Activated B cell treated with CpG ODN at 0.5 μM for 24 hours (primary cell): Measurements from ENCODE around the gene NAGLU. TPM values are rescaled to one million over a fixed set of nuclear protein-coding genes. Genes with fewer than 3 reads are reported as not detected.

Source experiments
- ATAC-seq: fragments of 200-7000 bp; cut with Tn5 transposase; one replicate; pipeline ENCODE4 v1.10.0; 2021; ENCODE audit warnings: low read depth, mild to moderate bottlenecking, moderate library complexity
- CTCF ChIA-PET: fragments of 350-600 bp; sonication (Branson Sonifier 250); formaldehyde crosslinking; loops from one replicate; lab custom pipeline; 2021; ENCODE audit warnings: antibody characterized with exemption; lab: Charles Lee
- POLR2A ChIA-PET: fragments of 350-600 bp; sonication (Branson Sonifier 250); formaldehyde crosslinking; loops from one replicate; lab custom pipeline; 2021; ENCODE audit warnings: antibody characterized with exemption; lab: Charles Lee
- DNase-seq: peaks from one replicate; pipeline ENCODE4 v3.0.0; 2022
- H3K27ac Mint-ChIP-seq: one replicate; pipeline ENCODE4 v1.8.0; 2020; ENCODE audit warnings: mixed read lengths
- H3K27me3 Mint-ChIP-seq: one replicate; pipeline ENCODE4 v1.8.0; 2021; ENCODE audit warnings: mixed read lengths
- H3K36me3 Mint-ChIP-seq: one replicate; pipeline ENCODE4 v1.8.0; 2021; ENCODE audit warnings: low read depth, mixed read lengths
- H3K4me1 Mint-ChIP-seq: one replicate; pipeline ENCODE4 v1.8.0; 2021; ENCODE audit warnings: mixed read lengths
- H3K4me3 Mint-ChIP-seq: one replicate; pipeline ENCODE4 v1.8.0; 2020; ENCODE audit warnings: mild to moderate bottlenecking, mixed read lengths
- H3K9me3 Mint-ChIP-seq: one replicate; pipeline ENCODE4 v1.8.0; 2020; ENCODE audit warnings: mixed read lengths
- intact Hi-C: fragments of 100-400 bp; cut with micrococcal nuclease; formaldehyde crosslinking; loops from one replicate; pipeline ENCODE4 v1.15.1; 2024
- total RNA-seq: library from RNA; stranded (reverse); gene quantifications from 2 replicates; pipeline ENCODE4 v1.2.3, GENCODE V29; 2022
- TF ChIP-seq, protein P1 (sequence below): fragments of 200-600 bp; IDR thresholded peaks from one replicate; pipeline ENCODE4 v1.8.0; 2022; ENCODE audit warnings: antibody characterized with exemption, mild to moderate bottlenecking

Gene NAGLU
- total RNA-seq, 1 donor from 2014 or later: 33.9 TPM

DNA sequence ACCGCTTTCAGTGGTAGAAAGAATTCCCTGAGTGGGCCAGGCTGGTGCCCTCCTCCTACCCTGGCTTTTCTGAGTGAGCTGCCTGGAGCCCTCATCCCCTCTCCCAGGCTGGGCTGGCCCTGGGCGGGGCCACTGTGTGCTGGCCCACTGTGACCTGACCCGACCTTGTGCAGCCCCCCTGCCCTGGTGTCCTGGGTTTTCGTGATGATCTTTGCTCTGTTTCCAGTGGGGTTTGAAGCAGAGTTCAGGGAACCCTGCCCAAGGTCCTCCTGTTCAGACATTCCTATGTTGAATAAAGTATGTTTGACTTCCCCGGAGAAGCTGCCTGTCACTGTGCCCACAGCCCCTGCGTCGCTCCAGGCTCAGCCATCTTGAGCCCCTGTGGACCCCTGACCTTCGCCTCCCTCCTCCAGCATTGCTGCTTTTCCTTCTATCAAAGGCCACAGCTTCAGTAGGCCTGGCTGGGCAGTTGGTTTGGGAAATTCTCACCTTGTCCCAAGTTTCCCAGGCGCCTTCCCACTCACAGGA lies 13.7 kb upstream of the NAGLU start:
- ChIA-PET POLR2A (interaction anchor here (0.5 kb wide), 1 partner anchor 34 kb away, joined by 3 read pairs; no protein-coding TSS in a partner anchor), CTCF (no interaction called here)
- Mint-ChIP-seq H3K36me3 (peaks cover 33% of the 10 kb centered on the region), H3K27ac (no peak overlapping the region), H3K9me3 (no peaks in the 10 kb centered on the region), H3K4me1 (peaks cover 7% of the 10 kb centered on the region), H3K4me3 (no peak overlapping the region), H3K27me3 (no peaks in the 10 kb centered on the region)
- TF ChIP-seq, protein P1, sequence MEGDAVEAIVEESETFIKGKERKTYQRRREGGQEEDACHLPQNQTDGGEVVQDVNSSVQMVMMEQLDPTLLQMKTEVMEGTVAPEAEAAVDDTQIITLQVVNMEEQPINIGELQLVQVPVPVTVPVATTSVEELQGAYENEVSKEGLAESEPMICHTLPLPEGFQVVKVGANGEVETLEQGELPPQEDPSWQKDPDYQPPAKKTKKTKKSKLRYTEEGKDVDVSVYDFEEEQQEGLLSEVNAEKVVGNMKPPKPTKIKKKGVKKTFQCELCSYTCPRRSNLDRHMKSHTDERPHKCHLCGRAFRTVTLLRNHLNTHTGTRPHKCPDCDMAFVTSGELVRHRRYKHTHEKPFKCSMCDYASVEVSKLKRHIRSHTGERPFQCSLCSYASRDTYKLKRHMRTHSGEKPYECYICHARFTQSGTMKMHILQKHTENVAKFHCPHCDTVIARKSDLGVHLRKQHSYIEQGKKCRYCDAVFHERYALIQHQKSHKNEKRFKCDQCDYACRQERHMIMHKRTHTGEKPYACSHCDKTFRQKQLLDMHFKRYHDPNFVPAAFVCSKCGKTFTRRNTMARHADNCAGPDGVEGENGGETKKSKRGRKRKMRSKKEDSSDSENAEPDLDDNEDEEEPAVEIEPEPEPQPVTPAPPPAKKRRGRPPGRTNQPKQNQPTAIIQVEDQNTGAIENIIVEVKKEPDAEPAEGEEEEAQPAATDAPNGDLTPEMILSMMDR: no peak
- intact Hi-C loops: no loop called here
- no peak for DNase-seq
- no peak for ATAC-seq

DNA sequence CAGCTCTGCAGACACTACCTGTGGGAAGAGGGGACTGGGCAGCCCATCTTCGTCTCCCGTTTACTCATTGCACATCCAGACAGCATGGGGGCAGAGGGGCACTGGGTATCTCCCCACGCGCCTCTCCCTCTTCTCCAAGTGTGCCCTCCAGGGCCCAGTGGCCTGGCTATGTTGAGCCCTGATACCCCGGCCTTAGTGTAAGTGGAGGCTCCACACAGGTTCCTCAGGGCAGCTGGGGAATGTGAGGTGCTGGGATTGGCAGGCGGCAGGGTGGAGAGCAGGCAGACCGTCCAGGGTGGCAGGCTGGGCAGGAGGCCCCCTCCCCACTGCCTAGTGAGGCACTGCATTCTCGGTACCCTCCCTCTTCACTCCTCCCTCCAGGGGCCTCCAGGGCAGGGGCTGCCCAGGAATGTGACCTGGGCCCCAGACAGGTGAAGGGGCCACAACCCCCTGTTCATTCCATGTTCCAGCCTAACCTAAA lies 13.2 kb upstream of the NAGLU start:
- Mint-ChIP-seq H3K27me3 (no peaks in the 10 kb centered on the region), H3K4me1 (peaks cover 5% of the 10 kb centered on the region), H3K27ac (no peak overlapping the region), H3K4me3 (no peak overlapping the region), H3K36me3 (peaks cover 30% of the 10 kb centered on the region), H3K9me3 (no peaks in the 10 kb centered on the region)
- ATAC-seq: no peak
- TF ChIP-seq, protein P1: no peak
- CTCF ChIA-PET: no interaction called here
- no peak for DNase-seq
- POLR2A ChIA-PET: no interaction called here
- intact Hi-C loops: no loop called here

DNA sequence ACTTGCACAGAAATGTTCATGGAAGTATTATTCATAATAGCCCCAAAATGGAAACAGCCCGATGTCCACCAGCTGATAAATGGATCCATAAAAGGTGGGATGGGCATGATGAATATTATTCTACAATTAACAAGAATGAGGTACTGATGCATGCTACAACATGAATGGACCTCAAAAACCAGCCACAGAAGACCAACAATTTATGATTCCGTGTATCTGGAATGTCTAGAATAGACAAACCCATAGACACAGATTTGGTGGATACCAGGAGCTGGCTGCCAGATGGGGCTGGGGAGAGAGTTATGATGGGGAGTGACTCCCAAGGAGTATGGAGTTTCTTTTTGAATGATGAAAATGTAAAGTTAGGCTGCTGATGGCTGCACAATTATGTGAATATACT lies 10.8 kb upstream of the NAGLU start:
- Mint-ChIP-seq H3K36me3 (peaks cover 27% of the 10 kb centered on the region), H3K9me3 (no peaks in the 10 kb centered on the region), H3K4me1 (peaks cover 14% of the 10 kb centered on the region), H3K4me3 (no peak overlapping the region), H3K27ac (no peak overlapping the region), H3K27me3 (no peaks in the 10 kb centered on the region)
- POLR2A ChIA-PET: no interaction called here
- TF ChIP-seq, protein P1: no peak
- CTCF ChIA-PET: no interaction called here
- intact Hi-C loops: no loop called here
- no peak for ATAC-seq
- no peak for DNase-seq

GRCh38 chr17:42526031-42526444 lies 10.0 kb upstream of the NAGLU start:
- ATAC-seq: no peak
- ChIA-PET POLR2A (no interaction called here), CTCF (interaction anchor here (1.8 kb wide), 1 partner anchor 8 kb away, joined by 4 read pairs; no protein-coding TSS in a partner anchor)
- Mint-ChIP-seq H3K9me3 (no peaks in the 10 kb centered on the region), H3K4me1 (peaks cover 22% of the 10 kb centered on the region), H3K27ac (no peak overlapping the region), H3K36me3 (peaks cover 23% of the 10 kb centered on the region), H3K4me3 (no peak overlapping the region), H3K27me3 (no peaks in the 10 kb centered on the region)
- DNase-seq: no peak
- intact Hi-C loops: no loop called here
- TF ChIP-seq, protein P1: no peak

DNA sequence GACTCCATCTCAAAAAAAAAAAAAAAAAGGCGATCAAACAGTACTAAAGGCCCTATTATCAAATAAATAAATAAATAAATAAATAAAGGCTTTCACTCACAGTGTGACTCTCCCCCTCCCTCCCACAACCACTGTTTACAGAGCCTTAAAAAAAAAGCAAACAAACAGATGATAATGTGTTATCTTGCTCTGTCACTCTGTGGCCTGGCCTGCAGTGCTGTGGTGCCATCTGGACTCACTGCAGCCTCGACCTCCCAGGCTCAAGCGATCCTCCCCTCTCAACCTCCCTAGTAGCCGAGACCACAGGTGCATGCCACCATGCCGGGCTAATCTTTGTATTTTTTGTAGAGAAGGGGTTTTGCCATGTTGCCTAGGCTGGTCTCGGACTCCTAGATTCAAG lies 8.1 kb upstream of the NAGLU start:
- POLR2A ChIA-PET: interaction anchor here (0.5 to 1.1 kb wide), 5 partner anchors 21 to 279 kb away, joined by 3 to 7 read pairs (median 3); no protein-coding TSS in a partner anchor
- Mint-ChIP-seq H3K36me3 (peaks cover 7% of the 10 kb centered on the region), H3K9me3 (no peaks in the 10 kb centered on the region), H3K4me1 (peaks cover 31% of the 10 kb centered on the region), H3K27me3 (no peaks in the 10 kb centered on the region), H3K4me3 (no peak overlapping the region), H3K27ac (no peak overlapping the region)
- intact Hi-C loops: loop anchor here (1.0 kb wide), 2 partner anchors 100 to 206 kb away; no protein-coding TSS in a partner anchor
- ATAC-seq: no peak
- CTCF ChIA-PET: interaction anchor here (0.6 to 2.0 kb wide), 12 partner anchors 8 to 216 kb away, joined by 3 to 10 read pairs (median 3); partner anchors contain the start of gene NAGLU
- DNase-seq: no peak
- TF ChIP-seq, protein P1: no peak
